A549 treated with RU486 at 1 μM for 4 hours (cell line): Measurements from ENCODE around the gene OR5L2. TPM values are rescaled to one million over a fixed set of nuclear protein-coding genes. Genes with fewer than 3 reads are reported as not detected.

Experiments used
- total RNA-seq: library from RNA; stranded (reverse); fragments of 200-300 nt; extraction: Qiagen RNA extraction; gene quantifications from 5 replicates; pipeline ENCODE4 v1.2.3, GENCODE V29; 2022; ENCODE audit warnings: low read depth

The OR5L2 gene
- total RNA-seq: not detected in 5 replicates

GRCh38 chr11:55826919-55827318 lies at the start of gene OR5L2:
TSS of gene OR5L2 (plus strand) at chr11:55827219. CDS start at chr11:55827219, 0 bp downstream.

GRCh38 chr11:55795256-55795655 lies 31.8 kb upstream of the OR5L2 start, which contains the start of gene OR5D14:
TSS of gene OR5D14 (plus strand) at chr11:55795556. CDS start at chr11:55795556, 0 bp downstream.

GRCh38 chr11:55811067-55811466 lies 16.0 kb upstream of the OR5L2 start, which contains the start of gene OR5L1:
TSS of gene OR5L1 (plus strand) at chr11:55811367. CDS start at chr11:55811467, 100 bp downstream.

GRCh38 chr11:55819330-55819729 lies 7.7 kb upstream of the OR5L2 start, which contains the start of gene OR5D18:
TSS of gene OR5D18 (plus strand) at chr11:55819630. CDS start at chr11:55819630, 0 bp downstream.

GRCh38 chr11:55838452-55838851 lies 11.4 kb downstream of the OR5L2 start, which contains the start of gene OR5D16:
TSS of gene OR5D16 (plus strand) at chr11:55838752. CDS start at chr11:55838752, 0 bp downstream.

Other genes with a start within 250 kb of the OR5L2 start
- gene OR4C11, start 219.6 kb upstream of the OR5L2 start, total RNA-seq: not detected in 5 replicates
- gene OR4P4, start 192.1 kb upstream of the OR5L2 start, total RNA-seq: not detected in 5 replicates
- gene OR4S2, start 178.9 kb upstream of the OR5L2 start, total RNA-seq: not detected in 5 replicates
- not detected in 5 replicates for gene OR4C6, start 165.0 kb upstream of the OR5L2 start, total RNA-seq
- not detected in 5 replicates for gene OR5D13, start 53.8 kb upstream of the OR5L2 start, total RNA-seq
- gene OR5D14, start 31.7 kb upstream of the OR5L2 start, total RNA-seq: not detected in 5 replicates
- gene OR5L1, start 15.9 kb upstream of the OR5L2 start, total RNA-seq: not detected in 5 replicates
- not detected in 5 replicates for gene OR5D18, start 7.6 kb upstream of the OR5L2 start, total RNA-seq
- gene OR5D16, start 11.5 kb downstream of the OR5L2 start, total RNA-seq: not detected in 5 replicates
- gene TRIM51, start 56.1 kb downstream of the OR5L2 start, total RNA-seq: not detected in 5 replicates
- not detected in 5 replicates for gene OR5W2, start 87.4 kb downstream of the OR5L2 start, total RNA-seq
- not detected in 5 replicates for gene OR5I1, start 109.2 kb downstream of the OR5L2 start, total RNA-seq
- not detected in 5 replicates for gene OR10AG1, start 142.7 kb downstream of the OR5L2 start, total RNA-seq
- gene OR5F1, start 167.4 kb downstream of the OR5L2 start, total RNA-seq: not detected in 5 replicates
- not detected in 5 replicates for gene OR5AS1, start 200.4 kb downstream of the OR5L2 start, total RNA-seq